SK-N-SH (cell line): Measurements from ENCODE around the gene HTR1B. TPM values are rescaled to one million over a fixed set of nuclear protein-coding genes. Genes with fewer than 3 reads are reported as not detected.

Experiments
- CTCF ChIA-PET: fragments of 300-600, 350-600 bp; formaldehyde crosslinking; extraction: SDS; loops from one replicate; lab custom pipeline; 2021; lab: Yijun Ruan, JAX
- POLR2A ChIA-PET: fragments of 350-600 bp; sonication (Branson Sonifier 250); formaldehyde crosslinking; extraction: SDS; loops from one replicate; lab custom pipeline; 2020; ENCODE audit warnings: antibody characterized with exemption, inconsistent platforms; lab: Yijun Ruan, JAX
- DNase-seq: peaks from one replicate; pipeline ENCODE4 v3.0.0; 2012
- H2AFZ ChIP-seq: fragments of 200-600 bp; sonication (generic); 2 replicates; pipeline ENCODE4 v1.8.1; 2016; ENCODE audit warnings: antibody characterized with exemption, mild to moderate bottlenecking, low read depth
- H3F3A ChIP-seq: fragments of 200-600 bp; sonication (generic); replicated peaks from 2 replicates; pipeline ENCODE3; 2016; ENCODE audit warnings: antibody characterized with exemption, mild to moderate bottlenecking; ENCODE audit not compliant: insufficient read depth
- H3K27ac ChIP-seq, 2 experiments: fragments of 200-500 bp in 1 of 2; fragments of 200-600 bp in 1 of 2; sonication (Bioruptor generic) in 1 of 2; sonication (generic), shearing (Covaris generic) in 1 of 2; 2 replicates each; pipeline versions ENCODE4 v1.5.1 to v1.6.1; 2014 to 2016; ENCODE audit warnings: low read depth in 2 of 2, inconsistent platforms in 1 of 2, low read length in 1 of 2, mild to moderate bottlenecking in 1 of 2, mixed read lengths in 1 of 2
- H3K27me3 ChIP-seq: fragments of 200-600 bp; sonication (generic), shearing (Covaris generic); 2 replicates; pipeline ENCODE4 v1.6.1; 2016; ENCODE audit warnings: mixed run types; ENCODE audit not compliant: insufficient read depth
- H3K36me3 ChIP-seq, 2 experiments: fragments of 200-500 bp in 1 of 2; fragments of 200-600 bp in 1 of 2; sonication (Bioruptor generic) in 1 of 2; sonication (generic) in 1 of 2; replicated peaks in 1 of 2; 2 replicates each; pipeline versions ENCODE3 to v1.5.1; 2014 to 2016; ENCODE audit warnings: low read length in 1 of 2, mild to moderate bottlenecking in 1 of 2; ENCODE audit not compliant: insufficient read depth in 2 of 2, control insufficient read depth in 1 of 2
- H3K4me1 ChIP-seq, 2 experiments: fragments of 200-500 bp in 1 of 2; fragments of 200-600 bp in 1 of 2; sonication (Bioruptor generic) in 1 of 2; sonication (generic), shearing (Covaris generic) in 1 of 2; 2 replicates each; pipeline versions ENCODE4 v1.5.1 to v1.6.1; 2014 to 2016; ENCODE audit warnings: low read depth in 1 of 2, low read length in 1 of 2, mixed run types in 1 of 2; ENCODE audit not compliant: insufficient read depth in 2 of 2, control insufficient read depth in 1 of 2
- H3K4me2 ChIP-seq: fragments of 200-600 bp; sonication (generic), shearing (Covaris generic); 2 replicates; pipeline ENCODE4 v1.6.1; 2017; ENCODE audit warnings: mixed run types
- H3K4me3 ChIP-seq, 2 experiments: fragments of 200-500 bp in 1 of 2; fragments of 200-600 bp in 1 of 2; sonication (Bioruptor generic) in 1 of 2; sonication (generic), shearing (Covaris generic) in 1 of 2; 2 replicates each; pipeline versions ENCODE4 v1.5.1 to v1.8.1; 2014 to 2016; ENCODE audit warnings: low read depth in 2 of 2, inconsistent platforms in 1 of 2, low read length in 1 of 2, mild to moderate bottlenecking in 1 of 2, mixed read lengths in 1 of 2, moderate library complexity in 1 of 2
- H3K79me2 ChIP-seq: fragments of 200-600 bp; sonication (generic); 2 replicates; pipeline ENCODE4 v1.8.1; 2017; ENCODE audit warnings: mild to moderate bottlenecking; ENCODE audit not compliant: insufficient read depth
- H3K9ac ChIP-seq: fragments of 200-600 bp; sonication (generic); 2 replicates; pipeline ENCODE4 v1.6.1; 2017; ENCODE audit warnings: mixed run types
- H3K9me2 ChIP-seq: fragments of 200-600 bp; sonication (generic); 2 replicates; pipeline ENCODE4 v1.6.1; 2017; ENCODE audit warnings: mixed run types
- H3K9me3 ChIP-seq: fragments of 200-600 bp; sonication (generic); 2 replicates; pipeline ENCODE4 v1.6.1; 2017; ENCODE audit warnings: mixed run types, mild to moderate bottlenecking, moderate library complexity
- H4K20me1 ChIP-seq: fragments of 200-600 bp; sonication (generic); 2 replicates; pipeline ENCODE4 v1.6.1; 2017; ENCODE audit warnings: mild to moderate bottlenecking, mixed run types; ENCODE audit not compliant: insufficient read depth
- CHD2 ChIP-seq: fragments of 150-350 bp; IDR thresholded peaks from 2 replicates; pipeline ENCODE4 v1.6.1; 2018; ENCODE audit warnings: low read length; ENCODE audit not compliant: partially characterized antibody
- ELF1 ChIP-seq: IDR thresholded peaks from 2 replicates; pipeline ENCODE4 v1.4.0; 2012
- FOSL2 ChIP-seq: IDR thresholded peaks from 2 replicates; pipeline ENCODE4 v1.4.0; 2012; ENCODE audit warnings: low read depth, mild to moderate bottlenecking, moderate library complexity, borderline replicate concordance
- GATA2 ChIP-seq: sonication (generic); formaldehyde crosslinking; IDR thresholded peaks from 2 replicates; pipeline ENCODE4 v1.5.0; 2020; ENCODE audit warnings: mild to moderate bottlenecking, missing genetic modification reagents
- MEF2A ChIP-seq: IDR thresholded peaks from 2 replicates; pipeline ENCODE4 v1.4.0; 2012; ENCODE audit warnings: low read depth, borderline replicate concordance
- RAD21 ChIP-seq: IDR thresholded peaks from 2 replicates; pipeline ENCODE4 v1.6.1; 2012; ENCODE audit warnings: mild to moderate bottlenecking, low read length
- RCOR1 ChIP-seq: fragments of 150-350 bp; IDR thresholded peaks from 2 replicates; pipeline ENCODE4 v1.6.1; 2017; ENCODE audit warnings: antibody characterized with exemption, low read length
- SMC3 ChIP-seq: IDR thresholded peaks from 2 replicates; pipeline ENCODE4 v1.6.1; 2012; ENCODE audit warnings: low read depth, low read length, improper control_type of control experiment
- TEAD4 ChIP-seq: IDR thresholded peaks from 2 replicates; pipeline ENCODE4 v1.4.0; 2012; ENCODE audit warnings: mild to moderate bottlenecking, borderline replicate concordance; ENCODE audit not compliant: insufficient read depth
- WGBS: methylation state at CpG from one replicate; pipeline ENCODE4 v1.1.6; 2017; ENCODE audit warnings: low lambda C conversion rate; 5-methylcytosine and 5-hydroxymethylcytosine counted together
- polyA plus RNA-seq, 3 experiments: library from polyadenylated mRNA; depleted of rRNA; stranded (reverse); fragments of >200 nt; gene quantifications; 2 replicates each; pipeline ENCODE4 v1.2.3, GENCODE V29; 2012
- TF ChIP-seq, protein P1 (sequence below): fragments of 150-350 bp; IDR thresholded peaks from 2 replicates; pipeline ENCODE4 v1.6.1; 2017; ENCODE audit warnings: antibody characterized with exemption, low read length, low read depth, borderline replicate concordance
- TF ChIP-seq, protein P2 (sequence below): IDR thresholded peaks from 2 replicates; pipeline ENCODE4 v1.6.1; 2012; ENCODE audit warnings: mild to moderate bottlenecking, low read depth, low read length, moderate library complexity
- TF ChIP-seq, protein P3 (sequence below): IDR thresholded peaks from 2 replicates; pipeline ENCODE4 v1.4.0; 2012; ENCODE audit warnings: low read depth
- TF ChIP-seq, protein P4 (sequence below): IDR thresholded peaks from 2 replicates; pipeline ENCODE4; 2012

HTR1B gene
- polyA plus RNA-seq, 1 of the 3 experiments (the other 2 are of a cell fraction): 0.76 TPM

DNA sequence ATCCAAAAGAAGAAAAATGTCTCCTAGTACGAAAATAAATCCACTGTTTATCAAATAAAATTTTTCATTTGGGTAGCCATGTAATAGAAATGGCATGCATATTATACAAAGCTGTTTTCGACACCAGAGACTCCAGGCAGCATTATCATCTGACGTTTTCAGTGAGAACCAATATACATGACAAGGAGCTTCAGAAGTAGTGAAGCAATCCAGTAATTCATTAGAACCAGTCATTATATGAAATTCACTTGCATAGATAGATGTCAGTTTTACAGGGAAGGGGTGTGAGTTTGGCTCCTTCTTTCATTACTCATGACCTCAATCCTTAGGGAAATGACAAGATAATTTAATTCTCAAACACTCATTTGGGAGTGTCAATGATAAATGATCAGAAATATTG lies 14.7 kb downstream of the HTR1B start:
- 41% methylated on average over 3 of the region's 3 CpGs for WGBS
- DNase-seq: no peak
- no peaks in the 10 kb centered on the region for H3K79me2 ChIP-seq
- peak overlapping the region; percentile 37; the same call in 1 of the 2 replicates for H2AFZ ChIP-seq
- H3K4me3 ChIP-seq: no peak overlapping the region
- no peaks in the 10 kb centered on the region for H3K9me3 ChIP-seq
- 0 out of 4 replicates have a peak, but pooled peaks cover 0 to 18% of the 10 kb centered on the region in 2 experiments for H3K4me1 ChIP-seq
- ChIA-PET CTCF (interaction anchor here (1.5 kb wide), 1 partner anchor 9 kb away, joined by 4 read pairs; no protein-coding TSS in a partner anchor), POLR2A (no interaction called here)
- no peak overlapping the region for H3K9ac ChIP-seq
- H3K27ac ChIP-seq: peak overlapping the region in 1 of 2 experiments; percentile 8; a peak in 2 of 4 replicates
- H3K36me3 ChIP-seq: no peaks in the 10 kb centered on the region
- no peaks in the 10 kb centered on the region for H4K20me1 ChIP-seq
- H3K4me2 ChIP-seq: no peak overlapping the region
- H3F3A ChIP-seq: peaks cover 3% of the 10 kb centered on the region
- no peaks in the 10 kb centered on the region for H3K27me3 ChIP-seq
- no peaks in the 10 kb centered on the region for H3K9me2 ChIP-seq
- TF ChIP-seq, protein P1, sequence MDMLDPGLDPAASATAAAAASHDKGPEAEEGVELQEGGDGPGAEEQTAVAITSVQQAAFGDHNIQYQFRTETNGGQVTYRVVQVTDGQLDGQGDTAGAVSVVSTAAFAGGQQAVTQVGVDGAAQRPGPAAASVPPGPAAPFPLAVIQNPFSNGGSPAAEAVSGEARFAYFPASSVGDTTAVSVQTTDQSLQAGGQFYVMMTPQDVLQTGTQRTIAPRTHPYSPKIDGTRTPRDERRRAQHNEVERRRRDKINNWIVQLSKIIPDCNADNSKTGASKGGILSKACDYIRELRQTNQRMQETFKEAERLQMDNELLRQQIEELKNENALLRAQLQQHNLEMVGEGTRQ: no peak
- TF ChIP-seq, protein P2, sequence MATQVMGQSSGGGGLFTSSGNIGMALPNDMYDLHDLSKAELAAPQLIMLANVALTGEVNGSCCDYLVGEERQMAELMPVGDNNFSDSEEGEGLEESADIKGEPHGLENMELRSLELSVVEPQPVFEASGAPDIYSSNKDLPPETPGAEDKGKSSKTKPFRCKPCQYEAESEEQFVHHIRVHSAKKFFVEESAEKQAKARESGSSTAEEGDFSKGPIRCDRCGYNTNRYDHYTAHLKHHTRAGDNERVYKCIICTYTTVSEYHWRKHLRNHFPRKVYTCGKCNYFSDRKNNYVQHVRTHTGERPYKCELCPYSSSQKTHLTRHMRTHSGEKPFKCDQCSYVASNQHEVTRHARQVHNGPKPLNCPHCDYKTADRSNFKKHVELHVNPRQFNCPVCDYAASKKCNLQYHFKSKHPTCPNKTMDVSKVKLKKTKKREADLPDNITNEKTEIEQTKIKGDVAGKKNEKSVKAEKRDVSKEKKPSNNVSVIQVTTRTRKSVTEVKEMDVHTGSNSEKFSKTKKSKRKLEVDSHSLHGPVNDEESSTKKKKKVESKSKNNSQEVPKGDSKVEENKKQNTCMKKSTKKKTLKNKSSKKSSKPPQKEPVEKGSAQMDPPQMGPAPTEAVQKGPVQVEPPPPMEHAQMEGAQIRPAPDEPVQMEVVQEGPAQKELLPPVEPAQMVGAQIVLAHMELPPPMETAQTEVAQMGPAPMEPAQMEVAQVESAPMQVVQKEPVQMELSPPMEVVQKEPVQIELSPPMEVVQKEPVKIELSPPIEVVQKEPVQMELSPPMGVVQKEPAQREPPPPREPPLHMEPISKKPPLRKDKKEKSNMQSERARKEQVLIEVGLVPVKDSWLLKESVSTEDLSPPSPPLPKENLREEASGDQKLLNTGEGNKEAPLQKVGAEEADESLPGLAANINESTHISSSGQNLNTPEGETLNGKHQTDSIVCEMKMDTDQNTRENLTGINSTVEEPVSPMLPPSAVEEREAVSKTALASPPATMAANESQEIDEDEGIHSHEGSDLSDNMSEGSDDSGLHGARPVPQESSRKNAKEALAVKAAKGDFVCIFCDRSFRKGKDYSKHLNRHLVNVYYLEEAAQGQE: no peak
- TF ChIP-seq CHD2 (no peak), ELF1 (no peak), FOSL2 (no peak), RAD21 (no peak), TEAD4 (no peak), SMC3 (no peak), RCOR1 (no peak), MEF2A (no peak), GATA2 (CRISPR knock-in tag) (no peak)
- TF ChIP-seq, protein P3, sequence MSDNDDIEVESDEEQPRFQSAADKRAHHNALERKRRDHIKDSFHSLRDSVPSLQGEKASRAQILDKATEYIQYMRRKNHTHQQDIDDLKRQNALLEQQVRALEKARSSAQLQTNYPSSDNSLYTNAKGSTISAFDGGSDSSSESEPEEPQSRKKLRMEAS: no peak
- TF ChIP-seq, protein P4, sequence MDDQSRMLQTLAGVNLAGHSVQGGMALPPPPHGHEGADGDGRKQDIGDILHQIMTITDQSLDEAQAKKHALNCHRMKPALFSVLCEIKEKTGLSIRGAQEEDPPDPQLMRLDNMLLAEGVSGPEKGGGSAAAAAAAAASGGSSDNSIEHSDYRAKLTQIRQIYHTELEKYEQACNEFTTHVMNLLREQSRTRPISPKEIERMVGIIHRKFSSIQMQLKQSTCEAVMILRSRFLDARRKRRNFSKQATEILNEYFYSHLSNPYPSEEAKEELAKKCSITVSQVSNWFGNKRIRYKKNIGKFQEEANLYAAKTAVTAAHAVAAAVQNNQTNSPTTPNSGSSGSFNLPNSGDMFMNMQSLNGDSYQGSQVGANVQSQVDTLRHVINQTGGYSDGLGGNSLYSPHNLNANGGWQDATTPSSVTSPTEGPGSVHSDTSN: no peak
- TF ChIP-seq, all 33 proteins: peak for 0
